Panc1 (cell line): ENCODE results near the gene MRPL51. TPM values are rescaled to one million over a fixed set of nuclear protein-coding genes. Genes with fewer than 3 reads are reported as not detected.
"Not testable (repeated sequence)": the region's sequence is repeated elsewhere in the genome, so short reads cannot be mapped to it uniquely, and the experiment has no call there.

Experiments used
- ATAC-seq: fragments of 200-7000 bp; cut with Tn5 transposase; 2 replicates; pipeline ENCODE4 v1.9.1; 2020; ENCODE audit warnings: mild to moderate bottlenecking, moderate library complexity
- BruUV-seq: library from RNA; stranded (reverse); fragments of 400-500 nt; replicated peaks from 2 replicates; lab custom pipeline; 2021; lab: Mats Ljungman, UMichigan
- CTCF ChIA-PET: fragments of 300-600 bp; sonication (Branson Sonifier 250); formaldehyde crosslinking; loops from one replicate; lab custom pipeline; 2022; ENCODE audit warnings: antibody characterized with exemption; lab: Charles Lee
- POLR2A ChIA-PET: fragments of 300-600 bp; sonication (Branson Sonifier 250); formaldehyde crosslinking; loops from one replicate; lab custom pipeline; 2022; ENCODE audit warnings: antibody characterized with exemption; lab: Charles Lee
- DNase-seq: peaks from one replicate; pipeline ENCODE4 v3.0.0-alpha.2; 2010; ENCODE audit warnings: low read depth, low spot score
- H3K27ac ChIP-seq: 2 replicates; pipeline ENCODE4 v1.5.1; 2011; ENCODE audit warnings: mild to moderate bottlenecking, low read length, inconsistent platforms
- H3K27me3 ChIP-seq: fragments of 200-500 bp; sonication (Bioruptor generic); 2 replicates; pipeline ENCODE4 v1.6.0; 2014; ENCODE audit warnings: low read length, inconsistent platforms; ENCODE audit not compliant: control insufficient read depth, insufficient read depth
- H3K36me3 ChIP-seq: fragments of 200-500 bp; sonication (Bioruptor generic); 2 replicates; pipeline ENCODE4 v1.5.1; 2014; ENCODE audit warnings: inconsistent platforms, mild to moderate bottlenecking, low read length, moderate library complexity; ENCODE audit not compliant: control insufficient read depth, insufficient read depth
- H3K4me1 ChIP-seq: 2 replicates; pipeline ENCODE4 v1.5.1; 2011; ENCODE audit warnings: inconsistent platforms, mild to moderate bottlenecking, low read length, moderate library complexity; ENCODE audit not compliant: control insufficient read depth, insufficient read depth
- H3K4me3 ChIP-seq, 2 experiments: 2 replicates each; pipeline ENCODE4 v1.5.1; 2011 to 2012; ENCODE audit warnings: low read depth in 2 of 2, low read length in 2 of 2, mild to moderate bottlenecking in 2 of 2, inconsistent platforms in 1 of 2, moderate library complexity in 1 of 2
- H3K9me3 ChIP-seq: fragments of 200-500 bp; sonication (Bioruptor generic); 2 replicates; pipeline ENCODE4 v1.5.1; 2014; ENCODE audit warnings: low read depth, mild to moderate bottlenecking, inconsistent platforms, low read length, moderate library complexity; ENCODE audit not compliant: control insufficient read depth, insufficient read depth
- CTCF ChIP-seq: fragments of 450-650 bp; IDR thresholded peaks from 2 replicates; pipeline ENCODE4 v1.5.1; 2017; ENCODE audit warnings: mild to moderate bottlenecking
- POLR2AphosphoS5 ChIP-seq: IDR thresholded peaks from 2 replicates; pipeline ENCODE4 v1.6.1; 2012; ENCODE audit warnings: mild to moderate bottlenecking, low read depth, low read length, moderate library complexity
- REST ChIP-seq, 2 experiments: IDR thresholded peaks; 2 replicates each; pipeline ENCODE4 v1.6.1; 2011 to 2012; ENCODE audit warnings: low read depth in 2 of 2, control low read depth in 1 of 2, low read length in 1 of 2, mild to moderate bottlenecking in 1 of 2, moderate library complexity in 1 of 2; ENCODE audit not compliant: insufficient read depth in 1 of 2
- SIN3A ChIP-seq: IDR thresholded peaks from 2 replicates; pipeline ENCODE4 v1.6.1; 2012; ENCODE audit warnings: low read depth, mild to moderate bottlenecking, low read length, moderate library complexity, borderline replicate concordance; ENCODE audit not compliant: insufficient read depth
- TCF7L2 ChIP-seq: IDR thresholded peaks from 2 replicates; pipeline ENCODE4 v1.6.1; 2011; ENCODE audit warnings: mild to moderate bottlenecking, low read depth, low read length, inconsistent platforms
- in situ Hi-C: cut with HindIII; loops from 2 replicates; pipeline ENCODE4 v1.10.0; 2016; ENCODE audit warnings: low sequenced_read_pairs, low pct_unique_long_range_greater_than_20kb
- intact Hi-C: fragments of 100-400 bp; cut with micrococcal nuclease; formaldehyde crosslinking; loops from one replicate; pipeline ENCODE4 v1.10.0; 2022; ENCODE audit not compliant: unreplicated experiment
- total RNA-seq: library from RNA; stranded (reverse); gene quantifications from one replicate; pipeline ENCODE4 v1.2.1, GENCODE V29; 2021; ENCODE audit not compliant: unreplicated experiment

Gene MRPL51
- total RNA-seq, 1 experiment from 2014 or later, result 194 TPM

GRCh38 chr12:6475233-6475975, 17.7 kb downstream of the MRPL51 start:
- H3K4me1 ChIP-seq, in situ Hi-C loops, POLR2A ChIA-PET, CTCF ChIA-PET, DNase-seq, H3K36me3 ChIP-seq, BruUV-seq, H3K4me3 ChIP-seq, intact Hi-C loops, H3K27me3 ChIP-seq, H3K27ac ChIP-seq, ATAC-seq, H3K9me3 ChIP-seq: not testable (repeated sequence)

DNA sequence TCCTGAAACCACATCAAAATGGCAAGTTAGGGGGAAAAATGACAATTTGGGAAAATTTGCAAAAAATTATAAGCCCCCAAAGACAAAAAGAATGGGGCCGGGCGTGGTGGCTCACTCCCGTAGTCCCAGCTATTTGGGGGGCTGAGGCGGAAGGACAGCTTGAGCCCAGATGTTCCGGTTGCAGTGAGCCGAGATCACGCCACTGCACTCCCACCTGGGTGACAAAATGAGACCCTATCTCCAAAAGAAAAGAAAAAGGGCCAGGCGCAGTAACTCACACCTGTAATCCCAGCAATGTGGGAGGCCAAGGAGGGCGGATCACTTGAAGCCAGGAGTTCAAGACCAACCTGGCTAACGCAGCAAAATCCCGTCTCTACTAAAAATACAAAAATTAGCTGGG, 20.6 kb downstream of the MRPL51 start:
- in situ Hi-C loops, result no loop called here

More for the DNA sequence above, 20.6 kb downstream of the MRPL51 start:
- TF ChIP-seq TCF7L2, result no peak
- TF ChIP-seq REST (IDR thresholded peaks at IDR 0.05; ENCODE audit: insufficient read depth in 1 of 2, low read depth in 2 of 2, low read length in 1 of 2), result no peak
- TF ChIP-seq CTCF, result no peak
- TF ChIP-seq POLR2AphosphoS5, result no peak
- TF ChIP-seq SIN3A, result no peak
- Histone ChIP-seq H3K36me3 (no peaks in the 10 kb centered on the region; the same call in 1 of the 2 replicates), H3K4me1 (peaks cover 14% of the 10 kb centered on the region), H3K4me3 (no peak overlapping the region), H3K27ac (no peak overlapping the region), H3K9me3 (no peaks in the 10 kb centered on the region), H3K27me3 (no peaks in the 10 kb centered on the region)
- CTCF ChIA-PET, result no interaction called here
- DNase-seq (no peak), ATAC-seq (no peak)
- POLR2A ChIA-PET, result interaction anchor here (0.6 kb wide), 1 partner anchor 14 kb away, joined by 3 read pairs; no protein-coding TSS in a partner anchor
- intact Hi-C loops, result no loop called here
- BruUV-seq, result no TSS peak
